HEK293T (cell line): ENCODE data around the gene ABHD17C.

Source experiments
- BHLHE40 ChIP-seq: fragments of 450-650 bp; IDR thresholded peaks from 2 replicates; pipeline ENCODE4 v1.6.1; 2016; ENCODE audit warnings: mild to moderate bottlenecking, moderate library complexity, borderline replicate concordance
- ELF4 ChIP-seq: fragments of 450-650 bp; IDR thresholded peaks from 2 replicates; pipeline ENCODE4 v1.6.1; 2017; ENCODE audit warnings: antibody characterized with exemption
- FOXM1 ChIP-seq: fragments of 450-650 bp; IDR thresholded peaks from 2 replicates; pipeline ENCODE4 v1.6.1; 2017; ENCODE audit warnings: mild to moderate bottlenecking, borderline replicate concordance
- LEF1 ChIP-seq: fragments of 450-650 bp; IDR thresholded peaks from 2 replicates; pipeline ENCODE4 v1.6.1; 2017; ENCODE audit warnings: mild to moderate bottlenecking, borderline replicate concordance
- SP1 ChIP-seq: fragments of 450-650 bp; IDR thresholded peaks from 2 replicates; pipeline ENCODE4 v1.6.1; 2017
- SUZ12 ChIP-seq: fragments of 450-650 bp; IDR thresholded peaks from 2 replicates; pipeline ENCODE4 v1.6.1; 2016; ENCODE audit warnings: mild to moderate bottlenecking
- TARDBP ChIP-seq: fragments of 450-650 bp; IDR thresholded peaks from 2 replicates; pipeline ENCODE4 v1.6.1; 2016

- no peak for TF ChIP-seq TARDBP
- TF ChIP-seq SP1 = no peak
- TF ChIP-seq LEF1 = no peak
- no peak for TF ChIP-seq SUZ12
- no peak for TF ChIP-seq FOXM1
- no peak for TF ChIP-seq ELF4
- no peak for TF ChIP-seq BHLHE40
Measured at GRCh38 chr15:80721476-80721875, 26.4 kb downstream of the ABHD17C start.
